ENCODE results near the gene SYTL2.

GRCh38 chr11:85726381-85726780 lies 84.6 kb downstream of the SYTL2 start:
- TF ChIP-seq CTCF (IDR thresholded peaks at IDR 0.05; ENCODE audit: low read depth, low read length, missing input control) (no peak), ZBTB33 (IDR thresholded peaks at IDR 0.05) (no peak), RAD21 (IDR thresholded peaks at IDR 0.05) (no peak), JUND (IDR thresholded peaks at IDR 0.05) (no peak), GABPA (IDR thresholded peaks at IDR 0.05 in 1 of 2, conservative IDR thresholded peaks at IDR 0.05 in 1 of 2) (no peak), ATF3 (IDR thresholded peaks at IDR 0.05) (no peak), EGR1 (IDR thresholded peaks at IDR 0.05; ENCODE audit: low read depth in 2 of 2) (no peak)

Measured in liver (tissue), 3 donors.